Omental fat pad (tissue), 4 donors: Measurements from ENCODE around the gene LRP5. TPM values are rescaled to one million over a fixed set of nuclear protein-coding genes. Genes with fewer than 3 reads are reported as not detected.

Experiments
- ATAC-seq: fragments of 150-250 bp; one replicate; pipeline ENCODE4 v1.9.1; 2016; ENCODE audit warnings: mild to moderate bottlenecking, moderate library complexity; ENCODE audit not compliant: low FRiP score
- DNase-seq: peaks from one replicate; pipeline ENCODE4 v3.0.0-alpha.2; 2019; ENCODE audit warnings: low spot score
- total RNA-seq, 4 donors: library from RNA; depleted of rRNA; stranded (reverse); fragments of >200 nt; gene quantifications; one replicate each; pipeline ENCODE4 v1.1.0, GENCODE V29; 2016
- TF ChIP-seq, protein P1 (sequence below), 3 donors: fragments of 450-650 bp; IDR thresholded peaks; one replicate each; pipeline ENCODE4 v1.5.1; 2016 to 2017; ENCODE audit warnings: antibody characterized with exemption in 3 of 3, mild to moderate bottlenecking in 3 of 3, moderate library complexity in 2 of 3

The LRP5 gene
- total RNA-seq, 4 donors from 2014 or later: 18.0 to 44.5 (median 34.6) TPM

DNA sequence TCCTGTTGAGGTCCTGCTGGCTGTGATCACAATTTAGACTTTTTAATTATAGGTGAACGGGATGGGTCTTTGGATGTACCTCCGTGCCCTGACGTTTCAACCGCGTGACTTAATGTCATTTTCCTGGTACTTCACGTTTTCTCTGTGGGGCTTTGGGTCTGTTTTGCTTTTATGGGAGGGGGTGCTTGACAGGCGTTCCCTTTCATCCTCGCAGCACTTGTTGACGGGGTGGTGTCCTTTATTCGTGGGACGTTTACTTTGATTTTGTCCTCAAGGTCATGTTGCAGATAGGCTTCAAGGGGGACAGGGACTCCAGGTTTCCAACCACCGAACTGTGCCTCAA is 149.2 kb downstream of the LRP5 start:
- TF ChIP-seq, protein P1, sequence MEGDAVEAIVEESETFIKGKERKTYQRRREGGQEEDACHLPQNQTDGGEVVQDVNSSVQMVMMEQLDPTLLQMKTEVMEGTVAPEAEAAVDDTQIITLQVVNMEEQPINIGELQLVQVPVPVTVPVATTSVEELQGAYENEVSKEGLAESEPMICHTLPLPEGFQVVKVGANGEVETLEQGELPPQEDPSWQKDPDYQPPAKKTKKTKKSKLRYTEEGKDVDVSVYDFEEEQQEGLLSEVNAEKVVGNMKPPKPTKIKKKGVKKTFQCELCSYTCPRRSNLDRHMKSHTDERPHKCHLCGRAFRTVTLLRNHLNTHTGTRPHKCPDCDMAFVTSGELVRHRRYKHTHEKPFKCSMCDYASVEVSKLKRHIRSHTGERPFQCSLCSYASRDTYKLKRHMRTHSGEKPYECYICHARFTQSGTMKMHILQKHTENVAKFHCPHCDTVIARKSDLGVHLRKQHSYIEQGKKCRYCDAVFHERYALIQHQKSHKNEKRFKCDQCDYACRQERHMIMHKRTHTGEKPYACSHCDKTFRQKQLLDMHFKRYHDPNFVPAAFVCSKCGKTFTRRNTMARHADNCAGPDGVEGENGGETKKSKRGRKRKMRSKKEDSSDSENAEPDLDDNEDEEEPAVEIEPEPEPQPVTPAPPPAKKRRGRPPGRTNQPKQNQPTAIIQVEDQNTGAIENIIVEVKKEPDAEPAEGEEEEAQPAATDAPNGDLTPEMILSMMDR (IDR thresholded peaks at IDR 0.05): no peak
- ATAC-seq (no peak), DNase-seq (no peak)

DNA sequence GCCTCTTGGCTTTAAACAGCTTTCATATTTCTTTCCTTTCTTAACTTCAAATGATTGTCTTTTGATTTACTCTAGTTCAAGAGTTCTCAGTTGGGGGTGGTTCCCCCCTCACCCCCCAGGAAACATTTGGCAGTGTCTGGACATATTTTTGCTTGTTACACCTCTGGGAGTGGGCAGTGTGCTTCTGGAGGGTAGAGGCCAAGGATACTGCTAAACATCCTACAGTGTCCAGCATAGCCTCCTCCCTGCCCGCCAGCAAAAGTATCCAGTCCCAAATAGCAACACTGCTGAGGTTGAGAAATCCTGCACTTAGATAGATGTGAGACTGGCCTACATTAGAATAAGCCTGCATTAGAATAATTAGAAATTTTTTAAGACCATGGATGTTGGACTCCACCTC is 151.3 kb downstream of the LRP5 start:
- ATAC-seq (no peak), DNase-seq (no peak)
- TF ChIP-seq, protein P1 (IDR thresholded peaks at IDR 0.05): no peak

DNA sequence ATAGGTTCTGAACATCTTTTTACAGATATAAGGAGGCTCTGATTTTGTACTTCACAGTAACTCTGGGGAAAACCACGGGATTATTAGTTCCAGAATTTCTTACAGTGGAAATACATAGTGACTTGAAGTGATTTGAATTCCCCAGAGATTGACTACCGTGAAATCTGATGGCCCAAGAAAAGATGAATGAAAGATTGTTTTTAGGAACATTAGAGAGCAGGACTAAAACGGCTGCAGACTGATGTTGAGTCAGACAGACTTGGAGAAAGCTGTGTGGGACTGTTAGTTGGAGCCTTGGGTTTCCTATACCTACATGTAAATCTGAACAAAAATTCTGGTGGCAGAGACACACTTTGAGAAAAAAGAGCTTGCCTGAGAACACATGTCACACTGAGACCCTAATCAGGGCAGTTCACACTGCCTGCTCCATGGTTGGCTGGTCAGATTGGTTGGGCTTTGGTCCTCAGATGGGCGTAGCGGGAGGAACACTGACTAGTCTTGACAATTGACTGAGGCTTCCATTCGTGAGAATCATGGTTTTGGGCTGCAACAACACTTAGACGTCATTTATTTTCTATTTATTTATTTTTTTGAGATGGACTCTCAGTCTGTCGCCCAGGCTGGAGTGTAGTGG is 154.9 kb downstream of the LRP5 start:
- TF ChIP-seq, protein P1 (IDR thresholded peaks at IDR 0.05): no peak
- DNase-seq: no peak
- no peak for ATAC-seq

DNA sequence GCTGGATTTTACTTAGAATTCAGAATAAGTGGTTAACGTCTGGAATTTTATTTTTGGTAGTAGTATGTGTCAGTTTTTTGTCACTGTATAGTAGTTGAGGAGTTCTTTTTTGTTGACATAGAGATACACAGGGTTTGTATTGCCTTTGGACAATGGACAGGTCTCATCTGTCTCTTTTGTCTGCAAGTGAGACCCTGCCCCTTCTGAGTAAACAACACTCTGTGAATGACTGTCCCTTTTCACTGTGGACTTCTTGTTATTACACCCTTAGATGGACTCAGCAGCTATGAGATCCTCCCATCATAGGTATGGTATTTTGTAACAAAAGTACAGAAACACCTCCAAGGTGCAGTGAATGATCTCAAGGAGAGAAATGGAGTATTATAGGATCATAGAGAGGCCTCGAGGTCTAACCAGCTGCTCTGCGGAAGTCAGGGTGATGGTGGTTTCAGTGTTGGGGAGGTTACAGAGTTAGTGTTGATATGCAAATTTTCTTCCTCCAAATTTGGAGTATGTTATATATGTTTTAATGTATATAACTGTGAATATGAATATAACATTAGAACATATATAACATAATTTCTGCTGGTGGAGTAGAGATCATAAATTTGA is 155.9 kb downstream of the LRP5 start:
- ATAC-seq (no peak), DNase-seq (no peak)
- TF ChIP-seq, protein P1 (IDR thresholded peaks at IDR 0.05): no peak

DNA sequence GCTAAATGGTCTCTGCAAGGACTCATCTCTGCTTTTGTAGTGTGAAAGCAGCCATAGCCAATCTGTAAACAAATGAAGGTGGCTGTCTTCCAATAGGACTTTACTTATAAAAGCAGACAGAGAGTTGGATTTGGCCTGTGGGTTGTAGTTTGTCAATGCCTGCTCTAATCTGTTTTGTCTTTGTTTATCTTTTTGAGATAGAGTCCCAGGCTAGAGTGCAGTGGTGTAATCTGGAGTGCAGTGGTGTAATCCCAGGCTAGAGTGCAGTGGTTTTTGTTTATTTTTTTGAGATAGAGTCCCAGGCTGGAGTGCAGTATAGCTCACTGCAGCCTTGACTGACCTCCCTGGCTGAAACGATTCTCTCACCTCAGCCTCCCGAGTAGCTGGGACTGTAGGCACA is 156.7 kb downstream of the LRP5 start:
- TF ChIP-seq, protein P1 (IDR thresholded peaks at IDR 0.05): no peak
- no peak for ATAC-seq
- DNase-seq: no peak

DNA sequence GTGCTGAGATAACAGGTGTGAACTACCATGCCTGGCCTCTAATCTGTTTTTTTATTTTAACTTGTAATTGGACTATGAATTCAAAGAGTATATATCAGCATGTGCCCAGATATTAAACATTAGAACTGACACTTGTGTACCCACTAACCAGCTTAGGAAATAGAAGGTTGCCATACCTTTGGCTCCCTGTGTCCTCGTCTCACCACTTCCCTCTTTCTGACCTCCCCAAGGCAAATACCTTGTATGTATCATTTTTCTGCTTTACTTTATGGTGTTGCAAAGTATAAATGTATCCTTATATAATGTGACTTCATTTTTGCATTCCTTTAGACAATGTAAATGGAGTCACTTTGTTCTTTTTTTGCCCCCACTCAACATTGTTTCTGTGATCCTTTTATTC is 157.3 kb downstream of the LRP5 start:
- ATAC-seq (no peak), DNase-seq (no peak)
- TF ChIP-seq, protein P1 (IDR thresholded peaks at IDR 0.05): no peak

DNA sequence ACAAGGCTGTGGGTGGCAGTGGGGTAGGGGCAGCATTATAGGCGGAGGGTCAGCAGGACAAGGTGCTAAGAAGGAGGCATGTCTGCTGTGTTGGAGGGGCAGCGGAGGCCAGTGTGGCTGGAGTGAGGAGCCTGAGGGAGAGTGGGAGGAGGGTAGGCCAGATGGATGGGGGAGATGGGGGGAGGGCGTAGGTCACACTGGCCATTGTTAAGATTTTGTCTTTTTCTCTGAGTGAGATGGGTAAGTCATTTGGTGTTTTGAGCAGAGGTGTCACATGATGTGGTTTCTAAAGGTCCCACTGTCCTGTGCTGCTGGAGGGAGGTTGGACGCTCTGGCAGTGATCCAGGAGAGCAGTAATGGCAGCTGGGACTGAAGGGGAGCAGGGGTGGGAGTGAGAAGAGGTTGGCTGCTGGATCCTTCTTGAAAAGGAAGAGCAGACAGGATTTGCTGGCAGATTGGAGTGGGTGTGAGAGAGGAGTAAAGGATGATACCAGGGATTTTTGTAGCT is 158.0 kb downstream of the LRP5 start:
- TF ChIP-seq, protein P1 (IDR thresholded peaks at IDR 0.05): no peak
- ATAC-seq (no peak), DNase-seq (no peak)
